T-helper 2 cell treated with Interferon-gamma antibody and Interleukin-4, amounts not matched to agents 100 ng/mL and 5 ng/mL, for 36 hours (primary cell): ENCODE results near the gene GGTLC2. TPM values are rescaled to one million over a fixed set of nuclear protein-coding genes. Genes with fewer than 3 reads are reported as not detected.
"Not testable (repeated sequence)": the region's sequence is repeated elsewhere in the genome, so short reads cannot be mapped to it uniquely, and the experiment has no call there.

Source experiments
- intact Hi-C: fragments of 100-400 bp; cut with micrococcal nuclease; formaldehyde crosslinking; loops from one replicate; pipeline ENCODE4 v1.15.1; 2023
- total RNA-seq: library from RNA; stranded (reverse); gene quantifications from 2 replicates; pipeline ENCODE4 v1.2.3, GENCODE V29; 2022

Gene GGTLC2
- total RNA-seq, 1 donor from 2014 or later: not detected

DNA sequence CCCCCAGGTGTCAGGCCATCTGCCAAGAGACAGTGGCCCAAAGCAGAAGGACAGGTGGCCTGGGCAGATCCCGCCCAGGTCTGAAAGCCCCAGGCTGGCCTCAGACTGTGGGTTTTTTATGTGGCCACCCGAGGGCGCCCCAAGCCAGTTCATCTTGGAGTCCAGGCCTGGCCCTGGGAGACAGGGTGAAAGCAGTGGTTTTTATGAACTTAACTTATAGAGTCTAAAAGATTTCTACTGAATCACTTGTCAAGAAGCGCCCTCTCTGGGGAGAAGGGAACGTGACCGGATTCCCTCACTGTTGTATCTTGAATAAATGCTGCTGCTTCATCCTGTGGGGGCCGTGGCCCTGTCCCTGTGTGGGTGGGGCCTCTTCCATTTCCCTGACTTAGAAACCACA lies 8.2 kb upstream of the GGTLC2 start:
- intact Hi-C loops: not testable (repeated sequence)

DNA sequence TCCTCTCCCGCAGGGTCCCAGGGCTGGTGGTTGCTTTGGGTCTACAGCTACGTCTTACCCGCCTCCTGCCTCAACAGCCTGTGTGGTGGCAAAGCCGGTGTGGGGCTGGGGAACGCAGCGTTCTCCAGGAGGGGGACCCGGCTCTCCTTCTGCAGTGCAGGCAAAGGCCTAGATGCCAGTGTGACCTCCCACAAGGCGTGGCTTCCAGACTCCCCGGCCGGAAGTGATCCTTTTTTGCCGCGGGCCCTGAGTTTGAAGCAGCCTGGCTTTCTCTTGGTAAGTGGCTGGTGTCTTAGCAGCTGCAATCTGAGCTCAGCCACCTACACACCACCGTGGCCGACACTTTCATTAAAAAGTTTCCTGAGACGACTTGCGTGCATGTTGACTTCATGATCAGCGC lies 6.1 kb upstream of the GGTLC2 start:
- intact Hi-C loops: not testable (repeated sequence)

DNA sequence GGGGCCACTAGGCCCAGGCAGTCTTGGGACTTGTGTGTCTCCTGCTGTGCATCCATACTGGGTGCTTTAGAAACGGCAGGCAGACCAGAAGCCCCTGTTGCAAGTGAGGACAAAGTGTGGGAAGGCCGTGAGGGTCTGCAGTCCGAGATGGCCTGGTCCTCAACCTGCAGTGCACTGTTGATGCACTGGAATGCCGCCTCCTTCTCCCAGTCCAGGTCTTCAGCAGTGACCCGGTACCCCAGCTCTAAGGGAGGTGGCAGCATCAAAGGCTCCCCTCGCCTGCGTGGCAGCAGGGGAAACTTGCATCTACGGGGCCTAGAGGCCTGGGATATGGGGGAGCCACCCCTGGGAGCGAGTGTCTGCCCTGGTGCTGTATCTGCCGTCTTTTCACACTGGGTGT lies 2.2 kb upstream of the GGTLC2 start:
- intact Hi-C loops: not testable (repeated sequence)

DNA sequence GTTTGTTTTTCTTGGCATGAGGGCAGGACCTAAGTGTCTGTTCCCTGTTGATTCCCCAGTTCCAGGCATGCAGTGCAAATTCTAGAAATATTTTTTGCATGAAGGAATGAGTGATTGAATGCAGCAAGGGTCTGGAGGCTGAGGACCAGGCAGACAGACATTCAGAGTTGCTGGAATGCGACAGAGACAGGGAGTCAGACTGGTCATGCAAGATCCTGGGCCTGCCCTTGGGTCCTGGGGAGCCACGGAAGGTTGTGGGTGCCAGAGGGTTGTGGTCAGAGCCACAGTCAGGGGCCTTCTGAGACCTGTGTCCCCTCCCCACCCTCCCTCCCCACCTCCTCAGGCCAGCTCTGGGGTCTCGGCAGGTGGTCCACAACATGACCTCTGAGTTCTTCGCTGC lies 1.6 kb downstream of the GGTLC2 start:
- intact Hi-C loops: not testable (repeated sequence)

DNA sequence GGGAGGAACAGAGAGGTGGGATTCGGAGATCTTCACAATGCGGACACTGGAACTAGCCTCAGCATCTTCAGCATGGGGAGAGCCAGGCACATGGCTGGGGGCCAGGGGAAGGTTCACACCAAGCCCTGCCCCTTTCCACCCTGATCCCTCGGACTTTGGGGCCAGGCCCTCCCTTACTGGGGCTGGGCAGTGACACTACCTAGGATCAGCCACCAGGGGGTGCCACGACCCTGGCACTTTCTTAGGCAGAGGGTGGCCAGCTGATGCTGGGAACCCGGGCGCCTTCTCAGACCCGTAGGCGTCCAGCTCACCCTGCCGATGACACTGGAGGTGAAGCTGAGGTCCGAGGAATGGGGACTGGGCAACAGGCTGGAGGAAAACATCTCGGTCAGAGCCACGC lies 3.5 kb downstream of the GGTLC2 start:
- intact Hi-C loops: not testable (repeated sequence)

DNA sequence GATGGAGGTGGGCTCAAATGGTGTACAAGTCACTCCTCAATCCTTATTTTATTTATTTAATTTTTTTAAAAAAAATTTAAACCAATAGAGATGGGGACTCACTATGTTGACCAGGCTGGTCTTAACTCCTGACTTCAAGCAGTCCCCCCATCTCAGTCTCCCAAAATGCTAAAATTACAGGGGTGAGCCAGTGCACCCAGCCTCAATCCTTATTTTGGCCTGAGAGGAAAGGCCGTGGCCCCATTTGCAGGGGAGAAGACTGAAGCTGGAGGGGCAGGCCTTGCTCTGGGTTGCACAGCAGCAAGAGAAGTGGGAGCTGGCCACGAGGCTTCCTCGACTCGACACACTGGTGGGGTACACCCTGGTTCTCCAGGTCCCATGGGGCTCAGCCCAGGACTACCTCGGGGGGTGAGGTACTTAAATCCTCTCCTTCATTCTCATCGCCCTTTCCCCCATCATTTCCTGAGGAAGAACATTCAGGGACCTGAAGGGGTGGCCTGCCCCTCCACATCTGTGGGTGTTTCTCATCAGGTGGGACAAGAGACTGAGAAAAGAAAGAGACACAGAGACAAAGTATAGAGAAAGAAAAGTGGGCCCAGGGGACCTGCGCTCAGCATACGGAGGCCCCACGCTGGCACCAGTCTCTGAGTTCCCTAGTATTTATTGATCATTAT lies 4.6 kb downstream of the GGTLC2 start:
- intact Hi-C loops: not testable (repeated sequence)

DNA sequence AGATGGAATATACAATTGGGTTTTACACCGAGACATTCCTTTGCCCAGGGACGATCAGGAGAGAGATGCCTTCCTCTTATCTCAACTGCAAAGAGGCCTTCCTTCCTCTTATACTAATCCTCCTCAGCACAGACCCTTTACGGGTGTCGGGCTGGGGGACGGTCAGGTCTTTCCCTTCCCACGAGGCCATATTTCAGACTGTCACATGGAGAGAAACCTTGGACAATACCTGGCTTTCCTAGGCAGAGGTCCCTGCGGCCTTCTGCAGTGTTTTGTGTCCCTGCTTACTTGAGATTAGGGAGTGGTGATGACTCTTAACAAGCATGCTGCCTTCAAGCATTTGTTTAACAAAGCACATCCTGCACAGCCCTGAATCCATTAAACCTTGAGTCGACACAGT lies 5.3 kb downstream of the GGTLC2 start:
- intact Hi-C loops: not testable (repeated sequence)

DNA sequence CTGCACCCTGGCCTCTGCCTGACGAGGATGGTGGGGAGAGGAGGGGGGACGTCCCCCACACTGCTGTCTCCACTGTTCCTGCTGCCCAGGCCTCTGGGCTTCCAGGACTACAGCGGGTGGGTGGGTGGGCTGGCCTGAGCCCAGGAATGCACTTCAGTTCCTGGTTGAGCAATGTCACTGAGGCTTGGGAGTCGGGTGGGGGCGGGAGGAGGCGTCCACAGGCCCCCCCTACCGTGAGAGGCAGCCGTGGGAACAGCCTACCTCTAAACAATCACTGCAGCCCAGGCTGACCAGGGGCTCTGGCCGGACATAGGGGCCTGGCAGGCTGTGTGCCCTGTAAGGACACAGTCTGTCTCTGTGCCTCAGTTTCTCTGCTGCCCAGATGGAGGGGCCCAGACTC lies 6.0 kb downstream of the GGTLC2 start:
- intact Hi-C loops: not testable (repeated sequence)

DNA sequence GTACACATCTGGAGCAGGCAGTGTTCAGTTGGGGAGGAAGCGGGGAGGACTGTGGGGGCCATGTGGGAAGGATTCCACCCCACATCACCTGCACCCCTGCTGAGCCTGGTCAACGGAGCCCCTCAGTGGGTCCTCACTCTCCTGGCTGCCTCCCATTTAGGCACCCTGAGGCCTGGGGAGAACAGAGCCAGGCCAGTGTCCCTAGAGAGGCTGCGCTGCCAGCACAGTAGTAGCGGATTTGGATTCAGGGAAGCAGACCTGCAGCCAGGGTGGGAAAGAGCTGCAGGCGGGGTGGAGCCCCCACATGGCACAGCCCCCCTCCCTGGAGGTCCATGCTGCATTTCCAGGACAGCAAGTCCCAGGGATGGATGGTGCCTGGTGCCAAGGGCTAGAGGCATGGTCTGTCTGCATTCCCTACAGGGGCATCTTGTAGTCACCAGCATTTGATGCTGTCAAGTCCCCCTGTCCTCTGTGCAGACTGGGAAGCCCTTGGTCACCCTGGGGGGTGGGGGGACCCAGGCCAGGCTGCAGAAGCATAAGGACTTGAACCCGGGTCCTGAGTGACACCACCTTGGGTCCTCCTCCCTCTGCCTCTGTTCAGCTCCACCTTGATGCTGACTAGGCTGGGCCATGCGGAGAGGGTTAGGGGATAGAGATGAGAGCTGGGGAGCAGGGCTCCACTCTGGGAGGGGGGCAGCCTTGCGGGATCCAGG lies 6.5 kb downstream of the GGTLC2 start:
- intact Hi-C loops: not testable (repeated sequence)

DNA sequence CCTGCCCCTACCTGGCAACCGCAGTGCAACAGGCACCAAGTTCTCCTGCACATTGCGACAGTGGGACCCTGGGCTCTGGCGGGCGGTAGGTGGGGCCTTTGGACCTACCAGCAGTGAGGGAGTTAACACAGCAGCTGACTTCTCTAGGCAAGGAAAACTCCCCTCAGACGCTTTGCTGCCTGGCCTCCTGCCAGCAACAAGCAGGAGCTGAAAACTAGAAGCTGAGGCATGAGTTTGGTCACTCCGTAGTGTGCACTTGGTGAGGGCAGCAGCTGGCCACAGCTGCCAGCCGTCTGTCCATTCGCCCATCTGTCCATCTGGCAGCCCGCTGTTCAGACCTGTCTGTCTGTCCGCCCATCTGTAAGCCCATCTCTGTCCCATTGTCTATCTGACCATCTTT lies 7.2 kb downstream of the GGTLC2 start:
- intact Hi-C loops: not testable (repeated sequence)

DNA sequence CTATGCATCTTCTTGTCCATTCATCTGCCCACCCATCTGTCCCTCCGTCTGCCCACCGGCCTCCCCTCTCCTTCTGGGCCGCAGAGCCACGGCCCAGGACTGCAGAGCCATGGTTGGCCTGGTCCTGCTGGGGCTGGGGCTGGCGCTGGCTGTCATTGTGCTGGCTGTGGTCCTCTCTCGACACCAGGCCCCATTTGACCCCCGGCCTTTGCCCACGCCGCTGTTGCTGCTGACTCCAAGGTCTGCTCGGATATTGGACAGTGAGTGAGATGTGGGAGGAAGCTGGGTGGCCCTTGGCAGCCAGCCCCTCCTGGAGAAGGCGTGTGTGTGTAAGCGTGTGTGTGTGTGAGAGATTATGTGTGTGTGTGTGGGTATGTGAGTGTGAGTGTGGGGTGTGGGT lies 7.7 kb downstream of the GGTLC2 start:
- intact Hi-C loops: not testable (repeated sequence)

DNA sequence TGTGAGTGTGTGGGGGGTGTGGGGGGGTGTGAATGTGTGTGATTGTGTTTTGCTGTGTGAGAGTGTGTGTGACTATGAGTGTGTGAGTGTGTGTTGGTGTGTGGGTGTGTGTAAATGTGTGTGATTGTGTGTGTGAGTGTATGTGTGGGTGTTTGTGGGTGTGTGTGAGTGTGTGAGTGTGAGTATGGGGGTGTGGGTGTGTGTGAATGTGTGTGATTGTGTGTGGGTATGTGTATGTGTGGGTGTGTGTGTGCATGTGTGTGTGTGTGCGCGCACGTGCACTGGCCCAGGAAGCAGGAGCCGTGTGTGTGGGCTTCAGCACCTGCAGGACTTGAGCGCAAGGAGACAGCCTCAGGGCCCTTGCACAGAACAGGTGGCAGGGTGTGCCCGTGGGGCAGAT lies 8.2 kb downstream of the GGTLC2 start:
- intact Hi-C loops: not testable (repeated sequence)

DNA sequence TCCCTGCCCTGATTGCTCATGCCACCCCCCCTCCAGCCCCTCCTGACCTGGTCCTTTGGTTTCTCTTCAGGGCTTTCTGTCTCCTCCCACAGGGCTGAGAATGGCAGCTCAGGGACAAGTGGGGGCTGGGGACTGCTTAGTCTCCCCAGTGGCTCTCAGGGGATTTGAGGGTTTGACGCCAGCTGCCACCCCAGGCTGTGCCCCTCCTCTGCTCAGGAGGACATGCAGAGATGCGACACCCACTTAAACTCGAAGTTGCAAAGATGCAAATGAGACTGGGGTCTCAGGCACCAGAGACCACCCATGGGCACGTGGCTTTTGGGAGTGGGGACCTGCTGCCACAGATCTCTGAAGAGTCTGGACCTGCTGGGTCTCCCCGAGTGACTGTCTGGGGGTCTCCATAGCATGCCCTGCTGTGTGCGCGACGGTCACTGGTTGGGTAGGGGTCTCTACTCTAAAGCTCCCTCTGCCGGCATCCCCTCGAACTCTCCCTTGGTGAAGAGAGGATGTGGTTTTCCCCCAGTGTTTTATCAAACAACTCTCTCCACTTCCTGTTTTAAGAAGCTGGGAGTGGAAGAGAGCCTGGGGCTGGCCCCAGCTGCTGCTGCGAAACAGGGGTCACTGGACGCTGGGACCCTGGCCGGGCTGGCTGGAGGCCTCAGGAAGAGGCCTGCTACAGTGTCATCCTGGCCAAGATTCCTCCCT lies 9.4 kb downstream of the GGTLC2 start:
- intact Hi-C loops: not testable (repeated sequence)

DNA sequence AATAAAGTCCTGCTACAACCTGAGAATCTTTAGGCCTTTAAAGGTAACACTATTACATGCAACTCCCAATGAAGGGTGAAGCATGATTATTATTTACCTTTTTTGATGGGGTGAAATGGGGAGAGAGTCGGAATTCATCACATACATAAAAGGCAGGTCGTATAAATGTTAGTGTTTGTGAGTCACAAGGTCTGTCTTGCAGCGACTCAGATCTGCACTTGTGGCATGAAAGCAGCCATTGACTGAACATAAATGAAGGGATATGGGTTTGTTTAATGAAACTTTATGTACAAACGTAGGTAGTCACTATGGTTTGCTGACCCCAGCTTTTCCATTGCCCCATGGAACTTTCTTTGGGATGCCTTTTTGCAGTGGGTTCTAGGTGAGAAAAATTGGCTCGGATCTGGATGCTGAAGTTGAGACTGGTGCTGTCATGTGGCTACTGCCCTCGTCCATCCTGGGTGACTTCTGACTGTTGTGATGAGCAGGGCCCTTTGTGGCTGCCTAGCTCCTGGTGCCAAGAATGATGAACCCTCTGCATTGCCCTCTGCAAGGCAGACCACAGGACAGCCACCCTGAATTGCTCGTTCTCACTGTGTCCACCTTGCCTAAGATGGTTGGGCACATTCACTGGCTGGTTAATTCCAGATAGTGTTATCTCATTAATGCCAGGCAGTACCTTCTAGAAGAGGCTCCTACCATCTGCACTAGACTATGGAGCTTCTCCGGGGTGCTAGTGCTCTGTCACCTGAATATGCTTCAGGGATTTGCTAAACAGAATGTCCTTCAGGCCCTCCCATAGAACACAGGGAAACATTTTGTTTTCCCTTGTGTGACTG lies 11.3 kb downstream of the GGTLC2 start:
- intact Hi-C loops: no loop called here

DNA sequence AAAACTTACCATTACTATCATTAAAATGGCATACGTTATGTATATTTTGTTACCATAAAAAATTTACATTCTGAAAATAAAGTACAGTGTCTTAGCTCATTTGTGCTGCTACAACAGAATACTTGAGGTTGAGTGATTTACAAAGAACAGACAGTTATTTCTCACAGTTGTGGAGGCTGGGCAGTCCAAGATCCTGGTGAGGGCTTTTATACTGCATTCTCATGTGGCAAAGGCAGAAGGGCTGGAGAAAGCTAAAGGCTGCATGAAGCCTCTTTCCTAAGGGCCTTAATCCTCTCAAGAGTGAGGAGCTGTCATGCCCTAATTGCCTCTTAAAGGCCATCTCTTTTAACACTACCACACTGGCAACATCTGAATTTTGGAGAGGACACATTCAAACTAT lies 13.3 kb downstream of the GGTLC2 start:
- intact Hi-C loops: no loop called here

DNA sequence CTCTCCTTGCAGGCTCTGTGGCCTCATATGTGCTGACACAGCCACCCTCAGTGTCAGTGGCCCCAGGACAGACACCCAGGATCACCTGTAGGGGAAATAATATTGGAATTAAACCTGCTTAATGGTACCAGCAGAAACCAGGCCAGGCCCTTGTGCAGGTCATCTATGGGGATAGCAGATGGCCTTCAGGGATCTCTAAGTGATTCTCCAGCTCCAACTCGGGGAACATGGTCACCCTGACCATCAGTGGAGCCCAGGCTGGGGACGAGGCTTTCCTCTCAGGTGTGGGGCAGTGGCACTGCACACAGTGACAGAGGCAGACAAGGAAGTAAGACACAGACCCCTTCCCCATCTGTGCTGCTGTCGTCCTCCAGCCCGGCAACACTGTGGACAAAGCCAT lies 16.9 kb downstream of the GGTLC2 start:
- intact Hi-C loops: no loop called here

DNA sequence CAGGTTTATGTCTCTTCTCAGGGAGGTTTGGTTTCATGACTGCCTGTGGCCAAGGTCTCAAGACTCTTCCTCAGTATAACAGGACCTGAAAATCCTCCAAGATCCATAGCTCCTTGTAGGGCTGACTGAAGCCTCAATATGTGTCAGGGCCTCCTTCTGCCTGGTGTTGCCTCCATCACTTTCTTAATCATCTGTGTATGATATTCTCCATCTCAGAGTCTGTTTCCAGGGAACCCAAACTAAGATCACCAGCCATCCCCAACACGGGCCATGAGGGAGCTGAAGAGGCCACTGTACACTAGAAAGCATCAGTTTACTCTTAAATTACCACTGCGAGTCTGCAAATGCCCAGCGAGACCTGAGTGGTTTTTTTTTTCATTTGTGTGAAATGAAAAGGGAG lies 17.7 kb downstream of the GGTLC2 start:
- intact Hi-C loops: no loop called here

DNA sequence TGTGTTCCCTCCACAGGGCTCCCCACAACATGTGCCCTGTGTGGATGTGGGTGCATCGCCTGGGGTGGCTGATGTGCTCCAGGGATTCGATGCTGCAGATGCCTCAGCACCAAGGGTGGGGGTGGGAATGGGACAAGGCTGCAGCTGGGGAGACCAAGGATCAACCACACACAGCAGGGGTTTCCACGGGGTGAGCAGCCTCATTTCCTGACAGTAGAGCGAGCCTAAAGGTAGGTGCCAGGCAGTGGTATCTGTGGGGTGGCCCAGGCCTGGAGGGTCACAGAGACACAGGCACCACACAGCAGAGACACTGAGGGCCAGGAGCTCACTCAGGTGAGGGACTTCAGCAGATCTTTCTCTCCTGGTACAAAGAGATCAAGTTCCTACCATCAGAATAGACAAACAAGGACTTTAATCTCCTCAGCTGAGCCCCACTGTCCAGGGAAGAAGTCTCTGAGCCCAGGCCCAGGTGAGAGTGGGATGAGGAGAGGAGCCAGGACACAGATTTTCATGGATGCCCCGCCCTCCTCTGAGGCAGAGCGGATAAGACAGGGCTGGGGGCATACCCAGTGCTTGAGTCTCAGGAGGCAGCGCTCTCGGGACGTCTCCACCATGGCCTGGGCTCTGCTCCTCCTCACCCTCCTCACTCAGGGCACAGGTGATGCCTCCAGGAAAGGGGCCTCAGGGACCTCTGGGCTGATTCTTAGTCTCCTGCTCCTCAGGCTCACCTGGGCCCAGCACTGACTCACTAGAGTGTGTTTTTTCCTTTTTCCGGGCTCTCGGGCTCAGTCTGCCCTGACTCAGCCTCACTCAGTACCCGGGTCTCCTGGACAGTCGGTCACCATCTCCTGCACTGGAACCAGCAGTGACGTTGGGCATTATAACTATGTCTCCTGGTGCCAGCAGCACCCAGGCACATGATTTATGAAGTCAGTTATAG lies 19.7 kb downstream of the GGTLC2 start:
- intact Hi-C loops: no loop called here

DNA sequence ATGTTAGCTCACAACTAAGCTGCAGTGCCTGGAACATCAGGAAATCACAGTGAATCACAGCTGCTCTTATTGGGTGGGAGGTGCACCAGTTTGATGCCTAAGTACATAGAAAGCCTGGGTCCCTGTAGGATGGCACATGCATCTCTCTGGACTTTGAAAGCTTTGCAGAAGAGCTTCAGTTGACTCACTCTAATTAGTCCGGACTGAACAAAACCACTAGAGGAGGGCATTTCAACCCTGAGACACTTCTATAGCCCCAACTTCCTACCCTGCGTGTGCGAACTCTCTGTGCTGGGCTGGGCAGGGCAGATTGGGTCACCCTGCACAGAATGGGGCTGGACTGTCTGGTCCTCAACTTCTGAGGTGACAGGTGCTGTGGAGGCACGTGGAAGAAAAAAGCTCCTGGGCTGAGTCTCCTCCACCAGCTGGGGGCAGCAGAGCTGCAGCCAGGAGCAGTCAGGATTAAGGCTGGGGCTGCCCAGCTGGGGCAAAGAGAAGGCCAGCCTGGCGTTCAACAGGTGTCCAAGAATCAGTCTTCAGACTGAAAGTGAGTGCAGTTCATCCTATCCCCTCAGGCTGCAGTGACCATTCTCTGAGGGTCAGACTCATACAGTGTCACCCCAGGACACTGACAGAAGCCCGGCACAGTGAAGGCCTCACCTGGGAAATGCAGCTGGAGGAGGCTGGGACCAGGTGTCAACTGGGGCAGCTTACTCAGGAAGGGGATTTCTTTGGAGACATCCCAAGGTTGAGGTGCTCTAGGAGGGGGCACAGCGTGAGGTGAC lies 22.1 kb downstream of the GGTLC2 start:
- intact Hi-C loops: no loop called here
